C4-2B (cell line): ENCODE measurements around the gene ZNF593.

Experiments used
- H3K27ac ChIP-seq: fragments of 450-650 bp; 2 replicates; pipeline ENCODE4 v1.5.1; 2017
- ZFX ChIP-seq: fragments of 450-650 bp; IDR thresholded peaks from 2 replicates; pipeline ENCODE4 v1.6.1; 2017
- TF ChIP-seq, protein P1 (sequence below): fragments of 450-650 bp; conservative IDR thresholded peaks from 2 replicates; pipeline ENCODE4 v1.5.1; 2017; ENCODE audit warnings: mild to moderate bottlenecking

ZNF593 gene

DNA sequence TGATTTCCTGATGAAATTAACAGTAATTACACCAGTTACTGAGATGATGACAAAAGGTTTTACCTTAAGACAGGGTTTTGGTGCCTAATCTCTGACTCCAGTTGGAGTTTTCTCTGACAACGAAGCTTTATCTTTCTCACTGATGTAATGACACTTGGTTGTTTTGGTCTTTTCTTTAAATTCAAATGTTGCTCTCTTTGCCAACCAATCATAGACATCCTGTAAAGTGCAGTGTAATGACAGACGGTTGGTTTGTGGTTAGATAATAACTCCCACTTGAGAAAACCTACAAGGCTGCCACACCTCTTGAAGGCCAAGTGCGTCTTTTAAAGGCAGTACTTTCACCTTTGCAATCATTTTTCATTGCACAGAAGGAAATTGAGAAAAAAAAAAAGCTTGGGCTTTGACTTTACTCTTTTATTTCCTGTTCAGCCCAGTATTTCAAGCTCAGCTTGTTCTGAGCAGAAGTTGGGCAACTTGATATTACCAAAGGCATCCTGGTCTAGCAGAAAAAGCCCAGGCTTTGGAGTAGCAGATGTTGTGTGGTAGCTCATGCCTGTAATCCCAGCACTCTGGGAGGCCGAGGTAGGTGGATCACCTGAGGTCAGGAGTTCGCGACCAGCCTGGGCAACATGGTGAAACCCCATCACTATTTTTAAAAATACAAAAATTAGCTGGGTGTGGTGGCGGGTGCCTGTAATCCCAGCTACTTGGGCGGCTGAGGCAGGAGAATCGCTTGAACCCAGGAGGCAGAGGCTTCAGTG lies 43.2 kb upstream of the ZNF593 start:
- peak overlapping the region; percentile 69 for H3K27ac ChIP-seq
- TF ChIP-seq, protein P1, sequence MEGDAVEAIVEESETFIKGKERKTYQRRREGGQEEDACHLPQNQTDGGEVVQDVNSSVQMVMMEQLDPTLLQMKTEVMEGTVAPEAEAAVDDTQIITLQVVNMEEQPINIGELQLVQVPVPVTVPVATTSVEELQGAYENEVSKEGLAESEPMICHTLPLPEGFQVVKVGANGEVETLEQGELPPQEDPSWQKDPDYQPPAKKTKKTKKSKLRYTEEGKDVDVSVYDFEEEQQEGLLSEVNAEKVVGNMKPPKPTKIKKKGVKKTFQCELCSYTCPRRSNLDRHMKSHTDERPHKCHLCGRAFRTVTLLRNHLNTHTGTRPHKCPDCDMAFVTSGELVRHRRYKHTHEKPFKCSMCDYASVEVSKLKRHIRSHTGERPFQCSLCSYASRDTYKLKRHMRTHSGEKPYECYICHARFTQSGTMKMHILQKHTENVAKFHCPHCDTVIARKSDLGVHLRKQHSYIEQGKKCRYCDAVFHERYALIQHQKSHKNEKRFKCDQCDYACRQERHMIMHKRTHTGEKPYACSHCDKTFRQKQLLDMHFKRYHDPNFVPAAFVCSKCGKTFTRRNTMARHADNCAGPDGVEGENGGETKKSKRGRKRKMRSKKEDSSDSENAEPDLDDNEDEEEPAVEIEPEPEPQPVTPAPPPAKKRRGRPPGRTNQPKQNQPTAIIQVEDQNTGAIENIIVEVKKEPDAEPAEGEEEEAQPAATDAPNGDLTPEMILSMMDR, result no peak
- TF ChIP-seq ZFX, result no peak

DNA sequence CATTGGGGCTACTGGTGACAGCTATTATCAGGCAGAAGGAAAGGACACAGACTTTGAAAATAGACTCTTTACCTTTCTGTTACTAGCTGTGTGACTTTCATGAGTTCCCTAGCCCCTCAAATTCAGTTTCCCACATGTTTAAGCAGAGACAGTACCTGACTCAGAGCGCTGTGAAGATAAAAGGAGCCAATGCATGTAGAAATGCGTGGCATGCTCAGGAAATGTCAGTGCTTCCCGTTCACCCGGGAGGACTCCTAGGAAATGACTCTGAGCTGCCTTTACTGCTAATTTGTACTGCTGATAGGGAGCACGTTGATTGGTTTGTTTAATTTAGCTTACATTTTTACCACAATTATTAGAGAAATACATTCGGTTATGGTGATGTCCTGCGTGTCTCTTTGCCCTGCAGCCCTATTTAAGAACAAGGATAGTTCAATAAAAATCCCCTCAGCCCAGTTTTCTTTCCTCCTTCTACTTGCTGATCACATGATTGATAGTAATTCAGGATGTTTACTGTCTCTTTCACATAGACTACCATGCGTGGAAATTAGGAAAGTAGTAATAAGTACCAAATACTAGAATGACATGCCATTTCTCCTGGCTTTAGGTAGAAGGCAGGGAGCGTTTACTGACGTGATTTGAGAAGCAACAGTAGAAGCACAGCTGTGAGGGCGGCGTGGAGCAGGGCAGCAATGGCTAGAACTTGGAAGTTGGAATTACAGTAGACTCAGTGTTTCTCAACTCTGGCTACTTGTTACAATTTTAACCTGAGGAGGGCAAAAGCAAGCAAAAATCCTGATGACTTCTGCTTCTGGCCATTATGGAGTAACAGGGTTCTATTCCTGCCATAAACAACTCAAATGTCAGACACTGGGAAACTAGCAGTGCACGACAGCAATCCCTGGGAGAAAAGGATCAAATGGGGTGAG lies 42.2 kb upstream of the ZNF593 start:
- peak overlapping the region; percentile 69 for H3K27ac ChIP-seq
- no peak for TF ChIP-seq ZFX
- TF ChIP-seq, protein P1, result no peak

DNA sequence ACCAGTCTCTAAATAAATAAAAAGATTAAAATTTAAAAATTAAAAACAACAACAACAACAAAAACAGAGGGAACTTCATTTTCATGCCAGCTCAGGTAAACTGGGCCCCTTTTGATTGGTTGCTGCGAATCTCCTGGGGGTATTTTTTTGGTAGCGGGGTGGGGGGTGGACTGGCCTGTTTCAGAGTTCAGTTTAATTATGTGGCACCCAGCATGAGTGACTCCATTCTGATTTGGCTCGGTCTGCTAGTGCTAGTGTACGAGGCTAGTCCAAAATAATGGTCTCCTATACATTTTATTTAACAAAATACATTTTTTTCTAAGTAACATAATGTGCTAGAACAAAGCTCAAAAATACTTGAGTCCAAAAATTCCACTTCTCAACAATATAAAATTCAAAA lies 39.9 kb upstream of the ZNF593 start:
- no peak for TF ChIP-seq ZFX
- TF ChIP-seq, protein P1, result no peak
- H3K27ac ChIP-seq, result no peak overlapping the region

DNA sequence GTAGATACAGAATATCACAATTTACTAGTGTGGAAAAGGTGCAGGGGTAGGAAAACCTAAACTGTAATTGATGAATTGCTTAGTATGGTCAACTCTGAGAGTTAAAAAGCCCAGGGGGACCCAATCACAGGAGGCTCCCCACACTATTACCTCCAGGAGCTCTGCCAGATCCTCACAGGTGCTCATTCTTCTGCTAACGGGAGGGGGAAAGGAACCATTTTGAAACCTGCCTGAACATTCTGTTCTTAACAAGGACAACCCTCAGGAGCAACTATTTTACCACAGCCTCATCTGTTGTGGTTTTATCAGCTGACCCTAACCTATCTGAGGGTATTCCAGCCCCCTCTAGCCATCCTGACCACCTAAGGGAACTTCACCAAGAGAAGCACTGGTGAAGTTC lies 39.0 kb upstream of the ZNF593 start:
- no peak overlapping the region for H3K27ac ChIP-seq
- TF ChIP-seq, protein P1, result no peak
- TF ChIP-seq ZFX, result no peak

DNA sequence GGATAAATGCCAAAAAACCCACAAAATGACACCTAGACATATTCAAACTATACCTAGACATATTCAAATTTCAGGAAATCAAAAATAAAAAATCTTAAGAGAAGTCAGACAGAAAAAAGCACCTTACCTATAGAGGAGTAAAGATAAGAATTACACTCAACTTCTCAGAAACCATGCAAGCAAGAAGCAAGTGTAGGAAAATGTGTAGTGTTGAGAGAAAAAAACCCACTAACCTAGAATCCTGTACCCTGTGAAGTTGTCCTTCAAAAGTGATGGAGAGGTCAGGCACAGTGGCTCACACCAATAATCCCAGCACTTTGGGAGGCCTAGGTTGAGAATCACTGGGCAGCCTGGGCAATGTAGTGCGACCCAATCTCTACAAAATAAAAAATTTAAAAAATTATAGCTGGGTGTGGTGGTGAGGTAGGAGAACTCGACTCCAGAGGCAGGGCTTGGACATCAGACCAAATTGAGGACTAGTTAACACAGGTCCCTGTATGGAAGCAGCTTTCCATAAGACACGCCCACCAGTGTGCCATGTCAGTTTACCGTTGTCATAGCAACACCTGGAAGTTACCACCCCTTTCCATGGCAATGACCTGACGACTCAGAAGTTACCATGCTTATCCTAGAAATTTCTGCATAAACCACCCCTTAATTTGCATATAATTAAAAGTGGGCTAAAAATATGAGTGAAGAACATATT lies 37.4 kb upstream of the ZNF593 start:
- no peak overlapping the region for H3K27ac ChIP-seq
- TF ChIP-seq, protein P1, result no peak
- no peak for TF ChIP-seq ZFX

DNA sequence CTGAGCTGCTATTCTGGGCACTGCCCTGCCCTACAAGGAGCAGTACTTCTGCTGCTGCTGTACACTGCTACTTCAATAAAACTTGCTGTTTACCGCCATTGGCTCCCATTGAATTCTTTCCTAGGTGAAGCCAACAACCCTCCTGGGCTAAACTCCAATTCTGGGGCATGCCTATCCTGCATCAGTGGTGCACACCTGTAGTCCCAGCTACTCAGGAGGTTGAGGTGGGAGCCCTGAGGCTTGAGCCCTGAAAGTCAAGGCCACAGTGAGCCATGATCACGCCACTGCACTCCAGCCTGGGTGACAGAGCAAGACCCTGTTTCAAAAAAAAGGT lies 36.9 kb upstream of the ZNF593 start:
- TF ChIP-seq, protein P1, result no peak
- no peak for TF ChIP-seq ZFX

DNA sequence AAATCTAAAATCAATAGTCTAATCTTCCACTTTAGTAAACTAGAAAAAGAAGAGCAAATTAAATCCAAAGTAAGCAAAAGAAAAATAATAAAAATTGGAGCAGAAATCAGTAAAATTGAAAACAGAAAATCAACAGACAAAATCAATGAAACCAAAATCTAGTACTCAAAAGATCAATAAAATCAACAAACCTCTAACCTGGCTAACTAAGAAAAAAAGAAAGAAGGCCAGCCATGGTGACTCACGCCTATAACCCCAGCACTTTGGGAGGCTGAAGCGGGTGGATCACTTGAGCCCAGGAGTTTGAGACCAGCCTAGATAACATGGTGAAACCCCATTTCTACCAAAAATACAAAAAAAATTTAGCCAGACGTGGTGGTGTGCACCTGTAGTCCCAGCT lies 35.2 kb upstream of the ZNF593 start:
- TF ChIP-seq, protein P1, result no peak
- TF ChIP-seq ZFX, result no peak
- H3K27ac ChIP-seq, result no peak overlapping the region

More for the DNA sequence above, 36.9 kb upstream of the ZNF593 start:
- H3K27ac ChIP-seq, result no peak overlapping the region
